Measurements from ENCODE around the gene SLC16A5. TPM values are rescaled to one million over a fixed set of nuclear protein-coding genes. Genes with fewer than 3 reads are reported as not detected.
A peak's percentile ranks its signal among the peaks of the same experiment; 100 is the strongest.

The SLC16A5 gene
- total RNA-seq, 5 donors from 2014 or later (not counting 1 experiment from before 2014, with no cell fraction given), result 9.1 to 24.3 (median 16.8) TPM

- Histone ChIP-seq H3K4me3 (ENCODE audit: control insufficient read depth in 1 of 2, extremely low read depth in 1 of 2, low read length in 1 of 2) (no peak overlapping the region), H3K9me3 (no peaks in the 10 kb centered on the region), H3K27ac (ENCODE audit: low read length) (no peak overlapping the region), H3K27me3 (replicated peaks in 1 of 2; ENCODE audit: control insufficient read depth in 2 of 2, extremely low read depth in 1 of 2, insufficient read depth in 2 of 2, low read length in 1 of 2) (no peaks in the 10 kb centered on the region), H3K36me3 (ENCODE audit: control insufficient read depth in 2 of 2, extremely low read depth in 1 of 2, insufficient read depth in 1 of 2, low read length in 1 of 2) (peaks cover 0 to 17% of the 10 kb centered on the region in 2 donors), H3K4me1 (ENCODE audit: control insufficient read depth in 1 of 2, extremely low read depth in 1 of 2, insufficient read depth in 2 of 2, low read length in 2 of 2) (peaks cover 0 to 58% of the 10 kb centered on the region in 2 experiments)
- Mint-ChIP-seq H3K9me3 (no peaks in the 10 kb centered on the region), H3K36me3 (peaks cover 9% of the 10 kb centered on the region), H3K4me1 (peaks cover 38 to 44% (median 39%) of the 10 kb centered on the region in 3 donors), H3K4me3 (peak overlapping the region in 2 of 3 donors; percentile 61 to 89), H3K27me3 (no peaks in the 10 kb centered on the region), H3K27ac (peak overlapping the region in 1 of 2 donors; percentile 61)
- ChIA-PET POLR2A (interaction anchor here in 1 of 2 donors (0.6 kb wide), 1 partner anchor 396 kb away, joined by 3 read pairs; no protein-coding TSS in a partner anchor), CTCF (interaction anchor here in 1 of 2 donors (1.0 to 1.6 kb wide), 2 partner anchors 15 to 19 kb away, joined by 3 to 4 read pairs; partner anchors contain the start of gene ARMC7)
- 94% methylated on average over 30 of the region's 33 CpGs for WGBS (ENCODE audit: insufficient coverage)
- DNase-seq (no peak), ATAC-seq (replicated peaks in 1 of 4) (no peak)
These were observed 41.1 kb downstream of the SLC16A5 start for GRCh38 chr17:75128694-75129505.

GRCh38 chr17:75129576-75129975 is 41.8 kb downstream of the SLC16A5 start:
- ChIA-PET POLR2A (interaction anchor here (0.6 kb wide), 2 partner anchors 19 to 395 kb away, joined by 3 to 11 read pairs; no protein-coding TSS in a partner anchor), CTCF (interaction anchor here in 1 of 2 donors (1.0 to 1.6 kb wide), 2 partner anchors 16 to 20 kb away, joined by 3 to 4 read pairs; partner anchors contain the start of gene ARMC7)
- ATAC-seq (replicated peaks in 1 of 4) (no peak), DNase-seq (no peak)
- no peaks in the 10 kb centered on the region for H3K27me3 Mint-ChIP-seq
- H3K4me3 Mint-ChIP-seq, result peak overlapping the region; percentile 51 to 89 (median 61)
- Histone ChIP-seq H3K9me3 (no peaks in the 10 kb centered on the region), H3K4me1 (ENCODE audit: control insufficient read depth in 1 of 2, extremely low read depth in 1 of 2, insufficient read depth in 2 of 2, low read length in 2 of 2) (peaks cover 0 to 52% of the 10 kb centered on the region in 2 experiments), H3K27ac (ENCODE audit: low read length) (no peak overlapping the region), H3K36me3 (ENCODE audit: control insufficient read depth in 2 of 2, extremely low read depth in 1 of 2, insufficient read depth in 1 of 2, low read length in 1 of 2) (peaks cover 0 to 17% of the 10 kb centered on the region in 2 donors), H3K27me3 (replicated peaks in 1 of 2; ENCODE audit: control insufficient read depth in 2 of 2, extremely low read depth in 1 of 2, insufficient read depth in 2 of 2, low read length in 1 of 2) (no peaks in the 10 kb centered on the region), H3K4me3 (ENCODE audit: control insufficient read depth in 1 of 2, extremely low read depth in 1 of 2, low read length in 1 of 2) (no peak overlapping the region)
- peaks cover 6% of the 10 kb centered on the region for H3K36me3 Mint-ChIP-seq
- 93% methylated on average over 9 of the region's 9 CpGs for WGBS (ENCODE audit: insufficient coverage)
- peaks cover 31 to 37% (median 33%) of the 10 kb centered on the region in 3 donors for H3K4me1 Mint-ChIP-seq
- peak overlapping the region; percentile 61 to 66 for H3K27ac Mint-ChIP-seq
- H3K9me3 Mint-ChIP-seq, result no peaks in the 10 kb centered on the region

- DNase-seq, result no peak
- H3K27ac Mint-ChIP-seq, result peak overlapping the region; percentile 85 to 91
These were observed 42.4 kb downstream of the SLC16A5 start for GRCh38 chr17:75130059-75130631.

GRCh38 chr17:75130632-75131277 is 43.0 kb downstream of the SLC16A5 start:
- H3K27me3 Mint-ChIP-seq, result no peaks in the 10 kb centered on the region
- peaks cover 5% of the 10 kb centered on the region for H3K36me3 Mint-ChIP-seq
- Histone ChIP-seq H3K27ac (ENCODE audit: low read length) (peak overlapping the region; percentile 80), H3K36me3 (ENCODE audit: control insufficient read depth in 2 of 2, extremely low read depth in 1 of 2, insufficient read depth in 1 of 2, low read length in 1 of 2) (peaks cover 3 to 19% of the 10 kb centered on the region in 2 donors), H3K27me3 (replicated peaks in 1 of 2; ENCODE audit: control insufficient read depth in 2 of 2, extremely low read depth in 1 of 2, insufficient read depth in 2 of 2, low read length in 1 of 2) (no peaks in the 10 kb centered on the region), H3K9me3 (no peaks in the 10 kb centered on the region), H3K4me1 (ENCODE audit: control insufficient read depth in 1 of 2, extremely low read depth in 1 of 2, insufficient read depth in 2 of 2, low read length in 2 of 2) (peaks cover 0 to 40% of the 10 kb centered on the region in 2 experiments), H3K4me3 (ENCODE audit: control insufficient read depth in 1 of 2, extremely low read depth in 1 of 2, low read length in 1 of 2) (peak overlapping the region; percentile 78 to 82)
- CTCF ChIA-PET, result interaction anchor here (0.6 to 2.2 kb wide), 8 partner anchors 14 to 170 kb away, joined by 3 to 13 read pairs (median 4); no protein-coding TSS in a partner anchor
- peaks cover 21 to 27% (median 22%) of the 10 kb centered on the region in 3 donors for H3K4me1 Mint-ChIP-seq
- peak overlapping the region; percentile 81 to 89 (median 87) for H3K4me3 Mint-ChIP-seq
- ATAC-seq (replicated peaks in 1 of 4), result peak; percentile 43 to 67 (median 57)
- DNase-seq, result peak in 20 of 35 experiments; percentile 16 to 67 (median 32)
- 15% methylated on average over 16 of the region's 29 CpGs for whole genome bisulfite sequencing (ENCODE audit: insufficient coverage)
- H3K9me3 Mint-ChIP-seq, result no peaks in the 10 kb centered on the region
- H3K27ac Mint-ChIP-seq, result peak overlapping the region; percentile 85 to 91
- POLR2A ChIA-PET, result interaction anchor here (0.6 to 0.7 kb wide), 3 partner anchors 20 to 1311 kb away, joined by 3 to 4 read pairs (median 4); no protein-coding TSS in a partner anchor

More at GRCh38 chr17:75130059-75130631, 42.4 kb downstream of the SLC16A5 start:
- peaks cover 5% of the 10 kb centered on the region for H3K36me3 Mint-ChIP-seq
- no peaks in the 10 kb centered on the region for H3K27me3 ChIP-seq (replicated peaks in 1 of 2; ENCODE audit: control insufficient read depth in 2 of 2, extremely low read depth in 1 of 2, insufficient read depth in 2 of 2, low read length in 1 of 2)
- no peak for ATAC-seq (replicated peaks in 1 of 4)
- H3K9me3 Mint-ChIP-seq, result no peaks in the 10 kb centered on the region
- CTCF ChIA-PET, result interaction anchor here (1.5 to 1.7 kb wide), 3 partner anchors 16 to 169 kb away, joined by 4 to 7 read pairs (median 6); no protein-coding TSS in a partner anchor
- H3K27me3 Mint-ChIP-seq, result no peaks in the 10 kb centered on the region
- peak overlapping the region in 1 of 2 donors; percentile 78 for H3K4me3 ChIP-seq (ENCODE audit: control insufficient read depth in 1 of 2, extremely low read depth in 1 of 2, low read length in 1 of 2)
- H3K9me3 ChIP-seq, result no peaks in the 10 kb centered on the region
- peak overlapping the region; percentile 80 for H3K27ac ChIP-seq (ENCODE audit: low read length)
- H3K36me3 ChIP-seq (ENCODE audit: control insufficient read depth in 2 of 2, extremely low read depth in 1 of 2, insufficient read depth in 1 of 2, low read length in 1 of 2), result peaks cover 0 to 15% of the 10 kb centered on the region in 2 donors
- peaks cover 0 to 46% of the 10 kb centered on the region in 2 experiments for H3K4me1 ChIP-seq (ENCODE audit: control insufficient read depth in 1 of 2, extremely low read depth in 1 of 2, insufficient read depth in 2 of 2, low read length in 2 of 2)
- H3K4me1 Mint-ChIP-seq, result peaks cover 26 to 32% (median 27%) of the 10 kb centered on the region in 3 donors
- 89% methylated on average over 23 of the region's 24 CpGs for WGBS (ENCODE audit: insufficient coverage)
- POLR2A ChIA-PET, result interaction anchor here in 1 of 2 donors (0.6 kb wide), 1 partner anchor 20 kb away, joined by 11 read pairs; no protein-coding TSS in a partner anchor
- peak overlapping the region; percentile 81 to 89 (median 87) for H3K4me3 Mint-ChIP-seq

- POLR2A ChIA-PET, result interaction anchor here (0.5 to 0.7 kb wide), 5 partner anchors 20 to 1311 kb away, joined by 3 to 4 read pairs (median 4); no protein-coding TSS in a partner anchor
- Mint-ChIP-seq H3K27me3 (no peaks in the 10 kb centered on the region), H3K4me3 (peak within 1 kb of the TSS; percentile 84 to 89 (median 87)), H3K4me1 (peaks cover 14 to 20% (median 15%) of the 10 kb centered on the region in 3 donors), H3K9me3 (no peaks in the 10 kb centered on the region), H3K27ac (peak within 1 kb of the TSS; percentile 89 to 91), H3K36me3 (peaks cover 7% of the 10 kb centered on the region)
- peak within 1 kb of the TSS; percentile 80 for H3K27ac ChIP-seq (ENCODE audit: low read length)
- H3K4me3 ChIP-seq (ENCODE audit: control insufficient read depth in 1 of 2, extremely low read depth in 1 of 2, low read length in 1 of 2), result peak within 1 kb of the TSS; percentile 78 to 82
- CTCF ChIA-PET, result interaction anchor here (0.6 to 2.2 kb wide), 12 partner anchors 14 to 170 kb away, joined by 3 to 13 read pairs (median 3); no protein-coding TSS in a partner anchor
- no peaks in the 10 kb centered on the region for H3K9me3 ChIP-seq
- H3K36me3 ChIP-seq (ENCODE audit: control insufficient read depth in 2 of 2, extremely low read depth in 1 of 2, insufficient read depth in 1 of 2, low read length in 1 of 2), result peaks cover 3 to 19% of the 10 kb centered on the region in 2 donors
- peak in 25 of 35 experiments; percentile 12 to 73 (median 39) for DNase-seq
- ATAC-seq (replicated peaks in 1 of 4), result peak; percentile 79 to 84 (median 83)
- no peaks in the 10 kb centered on the region for H3K27me3 ChIP-seq (replicated peaks in 1 of 2; ENCODE audit: control insufficient read depth in 2 of 2, extremely low read depth in 1 of 2, insufficient read depth in 2 of 2, low read length in 1 of 2)
- peaks cover 0 to 35% of the 10 kb centered on the region in 2 experiments for H3K4me1 ChIP-seq (ENCODE audit: control insufficient read depth in 1 of 2, extremely low read depth in 1 of 2, insufficient read depth in 2 of 2, low read length in 2 of 2)
- WGBS (ENCODE audit: insufficient coverage), result under 1% methylated on average over 78 of the region's 82 CpGs
These were observed 43.7 kb downstream of the SLC16A5 start, which contains the start of gene NT5C for GRCh38 chr17:75131278-75132017. TSS of gene NT5C (minus strand) at chr17:75131742. CDS start at chr17:75131707, 35 bp downstream.
